ENCODE measurements around the gene SNX1.
A peak's percentile ranks its signal among the peaks of the same experiment; 100 is the strongest.

The SNX1 gene

GRCh38 chr15:64146041-64146440 lies 50.3 kb downstream of the SNX1 start:
- FAIRE-seq (no peak), DNase-seq (ENCODE audit: low spot score) (no peak)

DNA sequence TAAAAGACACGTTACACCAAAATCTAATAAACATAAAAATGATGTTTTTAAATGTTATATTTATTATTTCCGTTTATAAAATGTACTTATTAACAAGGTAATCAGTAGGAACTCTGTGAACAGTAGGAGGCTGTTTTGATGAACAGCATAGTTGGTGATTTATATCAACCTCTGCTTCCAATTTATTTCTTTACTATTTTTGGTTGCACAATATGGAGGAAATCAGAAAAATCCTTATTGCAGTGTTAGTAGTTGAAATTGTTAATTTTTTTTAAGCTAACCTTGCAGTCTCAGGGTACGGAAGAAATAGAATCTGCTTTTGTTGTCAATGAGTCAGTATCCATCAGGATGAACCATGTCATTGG lies 50.7 kb downstream of the SNX1 start:
- FAIRE-seq (no peak), DNase-seq (ENCODE audit: low spot score) (no peak)

GRCh38 chr15:64146885-64147681 lies 51.3 kb downstream of the SNX1 start:
- no peak for DNase-seq (ENCODE audit: low spot score)
- no peak for FAIRE-seq

- DNase-seq (ENCODE audit: low spot score) (no peak), FAIRE-seq (no peak)
Observed at GRCh38 chr15:64148168-64148567, 52.4 kb downstream of the SNX1 start.

- DNase-seq (ENCODE audit: low spot score), result no peak
- FAIRE-seq, result no peak
Observed at GRCh38 chr15:64148581-64148980, 52.8 kb downstream of the SNX1 start.

DNA sequence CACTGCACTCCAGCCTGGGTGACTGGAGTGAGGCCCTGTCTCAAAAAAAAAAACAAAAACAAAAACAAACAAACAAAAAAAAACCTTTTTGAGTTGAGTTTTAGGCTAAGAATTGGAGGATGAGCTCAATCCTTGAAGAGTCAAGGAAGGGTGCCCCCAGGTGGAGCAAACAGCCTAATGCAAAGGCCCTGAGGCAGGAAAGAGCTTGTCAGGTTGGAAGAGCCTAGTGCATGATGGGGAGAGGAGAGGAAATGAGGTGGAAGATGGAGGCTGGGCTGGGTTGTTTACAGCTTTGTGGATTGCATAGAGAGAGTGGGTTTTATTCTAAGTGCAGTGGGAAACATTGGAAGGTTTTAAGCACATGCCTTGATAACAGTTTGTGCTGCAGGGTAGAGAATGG lies 53.6 kb downstream of the SNX1 start:
- no peak for DNase-seq (ENCODE audit: low spot score)

GRCh38 chr15:64149893-64150578 lies 54.3 kb downstream of the SNX1 start:
- FAIRE-seq, result no peak
- DNase-seq (ENCODE audit: low spot score), result no peak

More for the DNA sequence above, 53.6 kb downstream of the SNX1 start:
- no peak for FAIRE-seq

DNA sequence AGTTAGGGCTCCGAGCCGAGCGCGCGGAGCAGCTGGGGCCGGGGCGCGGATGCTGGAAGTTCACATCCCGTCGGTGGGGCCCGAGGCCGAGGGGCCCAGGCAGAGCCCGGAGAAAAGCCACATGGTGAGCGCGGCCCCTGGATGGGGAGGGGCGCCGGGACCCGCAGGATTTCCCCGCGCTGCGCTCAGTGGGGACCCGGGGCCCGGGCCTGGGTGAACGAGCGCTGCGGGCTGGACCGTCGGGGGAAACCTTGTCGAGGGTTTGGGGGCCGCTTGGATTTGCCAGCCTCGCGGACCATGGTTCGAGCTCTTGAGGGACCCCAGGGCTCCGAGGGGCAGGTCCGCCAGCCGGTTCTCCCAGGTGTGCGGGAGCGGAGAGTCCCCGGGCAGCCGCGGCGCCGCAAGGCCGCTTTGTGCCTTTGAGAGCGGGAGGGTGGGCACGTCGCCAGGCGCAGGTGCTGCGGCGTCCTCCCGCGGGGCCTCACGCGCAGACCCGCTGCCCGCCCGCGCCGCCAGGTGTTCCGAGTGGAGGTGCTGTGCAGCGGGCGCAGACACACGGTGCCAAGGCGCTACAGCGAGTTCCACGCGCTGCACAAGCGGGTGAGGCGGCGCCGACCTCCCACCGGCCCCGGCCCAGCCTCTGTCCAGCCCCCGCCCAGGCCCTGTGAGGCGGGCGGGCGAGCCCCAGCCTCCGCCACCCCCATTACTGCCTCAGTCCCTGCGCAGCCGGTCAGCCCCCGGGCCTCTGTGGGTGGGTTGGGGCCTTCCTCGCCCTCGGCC lies 56.1 kb downstream of the SNX1 start, which contains the start of gene SNX22:
Gene SNX22 (plus strand): TSS at position 5 of the 780 bp plus-strand sequence. CDS start 45 bp downstream, at position 50.
- no peak for FAIRE-seq
- no peak for DNase-seq (ENCODE audit: low spot score)

- DNase-seq (ENCODE audit: low spot score) (no peak), FAIRE-seq (no peak)
Observed at GRCh38 chr15:64152507-64153387, 57.0 kb downstream of the SNX1 start.

DNA sequence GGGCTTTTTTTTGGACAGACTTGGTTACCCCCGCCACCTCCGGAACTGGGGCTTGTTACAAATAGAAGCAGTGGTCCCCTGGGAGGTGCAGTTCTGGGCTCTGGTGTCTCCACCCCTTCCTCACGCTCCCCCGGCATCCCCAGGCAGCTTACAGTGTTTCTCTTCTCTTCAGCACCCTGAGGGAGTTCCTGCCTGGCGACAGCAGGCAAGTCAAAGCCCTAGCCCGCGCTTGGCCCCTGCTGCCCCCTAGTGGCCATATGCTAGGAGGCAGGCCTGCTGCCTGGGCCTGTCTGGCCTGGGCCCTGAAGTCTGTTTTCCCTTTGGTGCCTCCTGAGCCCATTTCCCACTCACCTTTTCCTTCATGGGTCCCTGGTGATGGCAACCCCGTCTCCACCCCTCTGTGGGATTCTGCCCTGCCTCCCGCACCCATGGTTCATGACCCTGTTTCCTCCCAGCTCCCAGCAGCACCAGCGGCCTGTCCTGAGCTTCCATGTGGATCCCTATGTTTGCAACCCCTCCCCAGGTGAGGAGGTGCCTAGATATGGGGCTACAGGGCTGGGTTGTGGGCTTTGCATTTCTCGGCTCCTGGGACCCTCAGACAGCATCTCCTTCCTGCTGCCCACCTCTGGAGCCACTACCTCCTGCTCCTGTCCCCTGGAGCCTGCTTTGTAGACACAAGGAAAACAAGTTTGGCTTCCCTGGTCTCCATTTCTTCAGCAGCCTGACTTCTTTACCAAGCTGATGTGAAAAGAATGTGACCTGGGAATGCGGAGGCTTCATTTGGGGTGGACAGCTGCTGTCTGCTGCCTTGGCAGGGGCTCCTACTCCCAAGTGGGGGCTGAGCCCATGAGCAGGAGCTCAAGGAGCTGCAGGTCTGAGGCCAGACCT lies 57.9 kb downstream of the SNX1 start:
- FAIRE-seq, result peak; percentile 50
- DNase-seq (ENCODE audit: low spot score), result peak; percentile 97

DNA sequence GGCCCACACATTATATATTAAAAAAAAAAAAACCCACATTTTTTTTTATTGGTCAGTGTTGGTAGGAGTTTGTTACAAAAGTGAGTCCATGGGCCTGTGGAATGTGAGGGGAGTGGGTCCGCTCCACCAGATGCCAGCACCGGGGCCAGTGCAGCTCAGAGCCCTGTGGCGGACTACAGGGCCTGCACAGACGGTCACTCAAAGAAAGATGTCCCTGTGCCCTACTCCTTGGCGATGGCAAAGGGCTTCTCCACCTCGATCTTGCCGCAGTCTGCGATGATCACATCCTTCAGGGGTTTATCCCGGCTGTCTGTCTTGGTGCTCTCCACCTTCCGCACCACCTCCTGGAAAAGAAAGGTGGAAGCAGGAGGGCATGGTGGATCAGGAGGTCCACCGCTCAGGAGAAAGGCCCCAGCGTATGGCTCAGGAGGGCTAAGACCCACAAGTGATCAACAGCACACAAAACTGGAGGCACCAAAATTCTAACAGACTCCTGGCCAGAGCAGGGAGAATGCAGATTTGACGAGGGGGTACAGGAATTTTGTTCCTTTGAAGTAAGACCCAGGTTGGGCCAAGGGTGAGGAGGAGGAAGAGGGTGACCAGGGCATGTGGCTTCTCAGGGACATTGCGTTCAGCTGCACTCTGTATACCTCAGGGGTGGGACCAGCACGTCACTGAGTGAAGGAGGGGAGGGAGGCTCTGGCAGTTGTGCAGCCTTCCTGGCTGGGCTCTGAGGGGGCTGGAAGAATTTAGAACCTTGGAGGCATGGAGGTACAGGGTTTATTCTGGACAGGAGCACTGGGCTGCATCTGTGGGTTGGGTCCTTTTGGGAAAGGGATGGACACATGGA lies 60.2 kb downstream of the SNX1 start:
- DNase-seq (ENCODE audit: low spot score), result no peak
- FAIRE-seq, result no peak

DNA sequence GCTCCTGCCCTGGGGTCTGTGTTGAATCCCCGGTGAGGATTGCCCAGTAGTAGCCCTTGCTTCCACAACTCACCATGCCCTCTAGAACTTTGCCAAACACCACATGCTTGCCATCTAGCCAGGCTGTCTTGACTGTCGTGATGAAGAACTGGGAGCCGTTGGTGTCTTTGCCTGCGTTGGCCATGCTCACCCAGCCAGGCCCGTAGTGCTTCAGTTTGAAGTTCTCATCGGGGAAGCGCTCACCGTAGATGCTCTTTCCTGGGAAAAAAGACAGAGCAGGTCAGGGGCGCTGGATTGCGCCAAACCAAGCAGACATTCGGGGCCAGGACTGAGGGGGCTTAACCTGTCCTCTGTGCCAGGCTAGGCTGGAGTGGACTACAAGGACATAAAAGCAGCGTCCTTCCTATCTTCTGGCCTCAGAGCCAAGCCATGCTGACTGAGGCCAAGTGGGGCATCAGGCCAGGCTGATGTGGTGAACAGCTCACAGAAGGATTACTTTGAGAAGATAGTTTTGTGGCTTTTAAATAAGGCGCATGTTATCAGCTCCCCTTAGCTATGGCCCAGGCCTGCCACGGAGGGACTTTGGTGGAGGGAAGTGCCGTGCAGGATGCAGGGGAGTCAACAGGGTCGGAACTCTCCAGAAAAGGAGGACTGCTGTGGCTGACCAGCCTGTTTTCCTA lies 61.0 kb downstream of the SNX1 start:
- DNase-seq (ENCODE audit: low spot score), result no peak
- no peak for FAIRE-seq

- no peak for FAIRE-seq
Observed at GRCh38 chr15:64157599-64158125, 61.9 kb downstream of the SNX1 start.

GRCh38 chr15:64158363-64159134 lies 62.8 kb downstream of the SNX1 start:
- FAIRE-seq, result no peak
- no peak for DNase-seq (ENCODE audit: low spot score)

More at GRCh38 chr15:64157599-64158125, 61.9 kb downstream of the SNX1 start:
- DNase-seq (ENCODE audit: low spot score), result no peak

- FAIRE-seq, result no peak
- DNase-seq (ENCODE audit: low spot score), result no peak
Observed at GRCh38 chr15:64161688-64162477, 66.1 kb downstream of the SNX1 start.

GRCh38 chr15:64162478-64162868 lies 66.7 kb downstream of the SNX1 start:
- FAIRE-seq, result no peak
- no peak for DNase-seq (ENCODE audit: low spot score)

Measured in urothelium cell line (cell line).